Nephron progenitor cell (in vitro differentiated cells): ENCODE data around the gene ANGEL2.
"Not testable (repeated sequence)": the region's sequence is repeated elsewhere in the genome, so short reads cannot be mapped to it uniquely, and the experiment has no call there.

Source experiments
- DNase-seq: peaks from one replicate; pipeline ENCODE4 v3.0.0; 2021
- H3K27ac Mint-ChIP-seq: 2 replicates; pipeline ENCODE4 v1.8.0; 2021; ENCODE audit warnings: mild to moderate bottlenecking, moderate library complexity, mixed read lengths
- H3K27me3 Mint-ChIP-seq: 2 replicates; pipeline ENCODE4 v1.8.0; 2021; ENCODE audit warnings: mild to moderate bottlenecking, low read depth, mixed read lengths; ENCODE audit not compliant: poor library complexity
- H3K36me3 Mint-ChIP-seq: 2 replicates; pipeline ENCODE4 v1.8.0; 2021; ENCODE audit warnings: low read depth, mixed read lengths
- H3K4me1 Mint-ChIP-seq: 2 replicates; pipeline ENCODE4 v1.8.0; 2021; ENCODE audit warnings: mixed read lengths
- H3K4me3 Mint-ChIP-seq: 2 replicates; pipeline ENCODE4 v1.8.0; 2021; ENCODE audit warnings: mild to moderate bottlenecking, moderate library complexity, mixed read lengths
- H3K9me3 Mint-ChIP-seq: 2 replicates; pipeline ENCODE4 v1.8.0; 2021; ENCODE audit warnings: mild to moderate bottlenecking, moderate library complexity, mixed read lengths
- CTCF ChIP-seq: fragments of 200-600 bp; sonication (generic); IDR thresholded peaks from 2 replicates; pipeline ENCODE4 v1.5.0; 2021; ENCODE audit warnings: antibody characterized with exemption

Gene ANGEL2

GRCh38 chr1:212968368-212968863 is 47.3 kb downstream of the ANGEL2 start:
- no peak for DNase-seq
- Mint-ChIP-seq H3K4me1 (peaks cover 86% of the 10 kb centered on the region), H3K27me3 (peaks cover 4% of the 10 kb centered on the region), H3K4me3 (peak overlapping the region; percentile 48), H3K27ac (peak overlapping the region; percentile 97), H3K9me3 (no peaks in the 10 kb centered on the region), H3K36me3 (peaks cover 79% of the 10 kb centered on the region)
- TF ChIP-seq CTCF = no peak

GRCh38 chr1:212967801-212968200 is 47.9 kb downstream of the ANGEL2 start:
- TF ChIP-seq CTCF = peak; percentile 44
- peak overlapping the region; percentile 39 for H3K4me3 Mint-ChIP-seq
- no peak for DNase-seq
- H3K27ac Mint-ChIP-seq = peak overlapping the region; percentile 64
- peaks cover 84% of the 10 kb centered on the region for H3K4me1 Mint-ChIP-seq
- H3K27me3 Mint-ChIP-seq = peaks cover 4% of the 10 kb centered on the region
- no peaks in the 10 kb centered on the region for H3K9me3 Mint-ChIP-seq
- H3K36me3 Mint-ChIP-seq = peaks cover 79% of the 10 kb centered on the region

- H3K4me3 Mint-ChIP-seq = peak overlapping the region; percentile 64
- H3K27me3 Mint-ChIP-seq = peaks cover 4% of the 10 kb centered on the region
- peaks cover 83% of the 10 kb centered on the region for H3K4me1 Mint-ChIP-seq
Observed at GRCh38 chr1:212966616-212967015, 49.1 kb downstream of the ANGEL2 start.

GRCh38 chr1:212964993-212965392 is 50.7 kb downstream of the ANGEL2 start:
- H3K4me1 Mint-ChIP-seq = peaks cover 66% of the 10 kb centered on the region
- H3K27ac Mint-ChIP-seq, H3K27me3 Mint-ChIP-seq, H3K9me3 Mint-ChIP-seq, DNase-seq, H3K4me3 Mint-ChIP-seq: not testable (repeated sequence)
- peaks cover 84% of the 10 kb centered on the region for H3K36me3 Mint-ChIP-seq

More at GRCh38 chr1:212966616-212967015, 49.1 kb downstream of the ANGEL2 start:
- peak overlapping the region; percentile 71 for H3K27ac Mint-ChIP-seq
- H3K36me3 Mint-ChIP-seq = peaks cover 80% of the 10 kb centered on the region
- H3K9me3 Mint-ChIP-seq = no peaks in the 10 kb centered on the region
- TF ChIP-seq CTCF = no peak
- no peak for DNase-seq

- no peak for DNase-seq
- Mint-ChIP-seq H3K27ac (peak overlapping the region; percentile 49), H3K36me3 (peaks cover 85% of the 10 kb centered on the region), H3K4me1 (peaks cover 61% of the 10 kb centered on the region), H3K4me3 (no peak overlapping the region), H3K27me3 (peaks cover 4% of the 10 kb centered on the region), H3K9me3 (no peaks in the 10 kb centered on the region)
- no peak for TF ChIP-seq CTCF
Observed at GRCh38 chr1:212964102-212964501, 51.6 kb downstream of the ANGEL2 start.

- H3K9me3 Mint-ChIP-seq = no peaks in the 10 kb centered on the region
- TF ChIP-seq CTCF = no peak
- no peak overlapping the region for H3K4me3 Mint-ChIP-seq
- DNase-seq = no peak
- H3K4me1 Mint-ChIP-seq = peaks cover 60% of the 10 kb centered on the region
- H3K27me3 Mint-ChIP-seq = peaks cover 4% of the 10 kb centered on the region
- no peak overlapping the region for H3K27ac Mint-ChIP-seq
- H3K36me3 Mint-ChIP-seq = peaks cover 84% of the 10 kb centered on the region
Observed at GRCh38 chr1:212962509-212962908, 53.2 kb downstream of the ANGEL2 start.
